NCI-H1436 (cell line): ENCODE measurements around the gene VAPB.

Experiments used
- DNase-seq: peaks from one replicate; lab custom pipeline; 2025; lab: John Stamatoyannopoulos, UW

Gene VAPB

DNA sequence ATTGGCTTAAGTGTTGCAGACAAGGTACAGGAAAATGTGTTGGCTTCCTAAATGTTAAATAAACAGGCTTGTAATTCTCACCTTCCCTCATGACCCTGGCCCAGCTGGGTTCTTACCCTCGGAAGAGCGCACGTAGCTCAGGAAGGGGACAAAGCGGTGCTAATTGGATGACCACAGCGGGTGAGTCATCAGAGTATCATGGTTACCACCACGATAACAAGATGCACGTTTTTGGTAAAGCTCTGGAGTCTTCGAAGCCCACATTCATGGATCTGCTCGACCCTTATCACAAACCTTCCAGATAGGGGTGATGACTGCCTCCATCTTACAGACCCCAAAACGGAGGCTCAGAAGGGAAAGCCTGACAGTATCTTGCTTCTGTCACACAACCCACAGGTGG is 93.4 kb downstream of the VAPB start:
- no peak for DNase-seq

GRCh38 chr20:58483051-58483450 is 94.0 kb downstream of the VAPB start:
- no peak for DNase-seq

DNA sequence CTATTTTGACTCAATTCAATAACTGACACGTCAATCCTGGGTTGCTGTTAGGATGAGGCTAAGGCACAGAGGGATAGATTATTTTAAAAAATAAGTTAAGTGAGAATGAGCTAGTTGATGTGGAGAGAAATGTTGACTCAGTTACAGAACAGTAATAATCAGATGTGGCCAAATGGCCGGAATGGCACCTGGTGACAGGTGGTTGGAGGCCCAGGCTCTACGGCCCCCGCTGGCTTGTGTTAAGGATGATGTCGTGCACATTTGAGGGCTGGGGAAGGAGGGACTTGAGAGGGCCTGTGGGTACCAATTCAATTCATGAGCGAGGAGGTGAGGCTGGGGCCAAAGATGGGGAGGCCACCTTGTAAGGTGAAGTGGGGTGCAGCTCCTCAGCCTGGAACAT is 94.4 kb downstream of the VAPB start:
- no peak for DNase-seq

DNA sequence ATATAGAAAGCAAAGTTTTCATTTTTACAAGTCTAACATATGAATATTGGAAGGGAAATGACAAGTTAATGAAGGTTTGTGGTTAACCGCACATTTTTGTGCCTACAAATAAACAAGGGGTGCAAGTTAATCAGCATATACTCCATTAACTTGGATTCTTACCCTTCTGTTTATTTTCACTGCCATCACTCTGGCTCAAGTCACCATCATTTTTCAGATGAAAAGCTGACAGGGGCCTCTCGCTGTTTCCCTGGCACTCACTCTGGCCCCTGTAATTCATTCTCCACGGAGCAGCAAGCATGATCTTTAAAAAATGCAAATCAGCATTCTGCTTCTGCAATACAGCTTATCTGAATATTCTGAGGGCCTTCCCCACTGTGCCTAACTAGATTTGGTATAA is 96.4 kb downstream of the VAPB start:
- DNase-seq, result no peak

DNA sequence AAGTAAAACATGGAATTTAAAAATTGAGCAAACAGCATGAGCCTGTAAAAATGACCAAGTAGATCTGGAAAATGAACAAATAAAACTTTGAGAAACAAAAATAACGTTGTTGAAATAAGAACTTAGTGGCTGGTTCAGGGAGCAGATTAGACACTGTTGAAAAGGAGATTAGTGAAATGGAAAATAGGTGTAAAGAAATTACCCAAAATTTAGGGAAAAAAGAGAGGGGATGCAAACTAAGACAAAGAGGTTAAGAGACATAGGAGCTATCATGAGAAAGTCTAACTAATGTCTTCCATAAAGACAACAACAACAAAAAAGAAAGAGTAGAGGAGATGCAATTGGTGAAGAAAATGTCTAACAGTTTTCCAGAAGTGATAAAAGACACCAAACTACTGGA is 97.2 kb downstream of the VAPB start:
- DNase-seq, result no peak

GRCh38 chr20:58492074-58492718 is 103.2 kb downstream of the VAPB start:
- no peak for DNase-seq

- DNase-seq, result no peak
Observed at GRCh38 chr20:58492795-58493524, 103.9 kb downstream of the VAPB start.

GRCh38 chr20:58494923-58495622 is 106.0 kb downstream of the VAPB start:
- DNase-seq, result no peak

DNA sequence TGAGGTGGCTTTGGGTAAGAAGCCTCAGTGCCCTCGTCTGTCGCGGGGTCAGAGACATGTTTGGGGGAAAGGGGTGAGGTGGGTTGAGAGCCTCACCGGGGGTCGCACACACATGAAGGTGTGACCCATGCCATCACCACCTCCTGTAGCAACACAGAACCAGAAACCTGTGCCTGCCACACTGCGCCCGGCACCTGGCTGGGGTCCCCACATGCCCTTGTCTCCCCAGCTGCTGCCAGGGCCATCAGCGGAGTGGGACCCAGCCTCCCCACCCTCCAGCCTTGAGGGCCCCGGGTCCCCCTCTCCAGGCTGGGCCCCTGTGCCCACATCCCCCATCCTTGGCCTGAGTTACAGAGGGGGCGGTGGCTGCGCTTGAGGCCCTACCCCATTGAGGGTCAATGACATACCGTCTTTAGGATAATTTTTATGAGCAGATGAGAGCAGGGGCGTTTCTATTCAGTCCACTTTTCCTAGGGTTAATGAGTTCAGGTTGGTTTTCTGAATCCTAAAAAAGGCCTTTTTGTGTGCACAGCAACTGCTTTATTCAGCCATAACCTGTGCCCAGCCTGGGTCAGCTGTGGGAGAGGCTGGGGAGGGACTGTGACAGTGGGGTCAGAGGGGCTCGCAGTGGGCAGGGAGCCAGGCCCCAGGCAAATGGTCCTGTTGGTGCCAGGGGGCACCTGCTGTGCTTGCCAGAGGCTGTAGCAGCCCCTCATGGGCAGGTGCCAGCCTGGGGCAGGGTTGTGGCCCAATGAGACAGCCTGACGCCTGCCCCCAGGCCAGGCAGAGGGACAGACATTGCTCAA is 106.8 kb downstream of the VAPB start:
- no peak for DNase-seq

GRCh38 chr20:58496429-58496769 is 107.4 kb downstream of the VAPB start:
- no peak for DNase-seq

DNA sequence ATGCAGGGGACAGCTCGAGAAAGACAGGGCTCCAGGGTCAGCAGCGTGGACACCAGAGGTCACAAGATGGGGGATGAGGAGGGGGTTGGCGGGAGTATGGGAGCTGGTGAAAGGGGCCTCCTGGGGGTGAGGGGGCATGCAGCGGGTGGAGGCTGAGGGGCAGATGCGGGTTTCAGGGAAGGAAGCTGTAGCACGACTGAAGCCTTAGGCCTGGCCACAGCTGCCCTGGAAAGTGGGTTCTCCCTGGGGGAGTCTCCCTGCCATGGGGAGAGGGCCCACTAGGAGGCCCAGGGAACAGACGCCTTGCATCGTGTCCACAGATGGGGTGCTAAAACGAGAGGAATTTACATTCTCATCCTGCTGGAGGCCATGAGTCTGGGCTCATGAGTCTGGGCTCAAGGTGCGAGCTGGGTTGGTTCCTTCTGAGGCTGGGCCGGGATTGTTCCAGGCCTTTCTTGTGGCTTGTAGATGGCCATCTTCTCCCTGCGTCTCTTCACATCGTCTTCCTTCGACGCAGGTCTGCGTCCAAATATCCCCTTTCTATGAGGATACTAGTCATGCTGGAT is 108.1 kb downstream of the VAPB start:
- DNase-seq, result no peak

- DNase-seq, result no peak
Observed at GRCh38 chr20:58497724-58498469, 108.9 kb downstream of the VAPB start.

DNA sequence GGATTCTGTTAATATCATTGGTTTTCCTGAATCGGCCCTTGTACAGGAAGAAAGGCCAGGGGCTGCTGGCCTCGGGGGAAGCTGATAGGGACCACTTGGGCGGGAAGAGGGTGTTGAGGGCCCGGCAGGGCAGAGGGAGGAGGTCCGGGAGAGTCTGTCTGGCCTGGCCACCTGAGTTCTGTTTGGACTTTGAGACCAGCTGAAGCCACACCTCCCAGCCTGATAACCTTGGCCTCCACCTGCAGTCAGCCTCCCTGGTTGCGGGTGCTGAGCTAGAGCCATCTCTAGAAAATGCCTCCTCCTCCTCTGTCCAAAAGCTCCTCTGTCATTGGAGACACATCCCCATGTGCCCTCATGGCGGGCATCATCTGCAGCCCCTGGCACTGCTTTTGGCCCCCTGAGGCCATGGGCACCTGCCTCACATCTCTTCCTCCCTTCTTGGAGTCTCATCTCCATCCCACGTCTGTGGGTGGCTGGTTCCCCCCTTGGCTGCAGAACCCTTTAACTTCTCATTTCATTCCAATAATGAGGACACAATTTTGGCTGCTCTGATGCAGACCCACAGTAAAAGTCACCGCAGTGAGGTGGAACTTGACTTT is 109.5 kb downstream of the VAPB start:
- DNase-seq, result no peak

DNA sequence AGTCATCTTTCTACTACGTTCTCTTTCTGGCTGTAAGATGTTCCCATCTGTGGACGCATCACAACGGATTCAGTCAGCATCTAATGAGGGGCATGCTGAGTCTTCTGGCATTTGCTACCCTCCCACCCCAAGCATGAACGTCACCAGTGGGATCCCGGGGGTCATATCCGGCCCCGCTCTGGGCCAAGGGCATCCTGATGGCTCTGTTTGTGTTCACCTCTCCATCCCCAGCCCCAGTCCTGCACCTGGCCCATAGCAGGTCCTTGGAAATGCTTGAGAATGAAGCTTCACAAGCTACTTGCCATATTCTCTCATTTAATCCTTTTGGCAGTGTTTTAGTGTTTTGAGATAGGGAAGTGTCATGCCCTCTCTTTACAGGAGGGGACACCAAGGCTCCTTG is 111.2 kb downstream of the VAPB start:
- no peak for DNase-seq
